ENCODE measurements around the gene CDK14. TPM values are rescaled to one million over a fixed set of nuclear protein-coding genes. Genes with fewer than 3 reads are reported as not detected.

The CDK14 gene
- total and polyA plus RNA-seq, 2 of the 8 experiments (the other 6 are each of a cell fraction or from before 2014, with no cell fraction given) = 5.5 to 47.3 TPM

DNA sequence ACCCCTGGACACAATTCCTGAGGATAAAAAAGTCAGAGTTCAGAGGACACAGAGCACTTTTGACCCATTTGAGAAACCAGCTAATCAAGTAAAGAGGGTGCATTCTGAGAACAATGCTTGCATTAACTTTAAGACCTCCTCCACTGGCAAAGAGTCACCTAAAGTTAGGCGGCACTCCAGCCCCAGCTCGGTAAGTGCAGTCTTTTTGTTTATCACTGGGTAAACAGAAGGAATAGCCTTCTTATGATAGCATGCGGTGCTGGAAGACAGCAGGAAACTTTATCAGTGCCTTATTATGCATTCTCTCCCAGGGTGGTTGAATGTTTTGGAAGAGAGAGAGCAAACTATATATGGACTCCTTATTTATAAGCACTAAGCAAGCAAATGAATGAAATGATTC is 130.5 kb downstream of the CDK14 start (continued):
- TF ChIP-seq TEAD4 (IDR thresholded peaks at IDR 0.05; ENCODE audit: low read depth, low read length) = no peak

GRCh38 chr7:90727412-90727811 is 131.3 kb downstream of the CDK14 start:
- Histone ChIP-seq H3K56ac (replicated peaks; ENCODE audit: insufficient read length, low read depth, low read length) (no peak overlapping the region), H3K18ac (ENCODE audit: extremely low read depth, low read length) (no peak overlapping the region), H3K23ac (ENCODE audit: insufficient read length) (no peak overlapping the region), H3K79me1 (ENCODE audit: low read depth, low read length) (no peaks in the 10 kb centered on the region), H3K14ac (ENCODE audit: insufficient read length) (no peak overlapping the region), H3K9ac (replicated peaks in 1 of 4; ENCODE audit: extremely low read depth in 1 of 4, low read depth in 3 of 4, low read length in 3 of 4) (no peak overlapping the region), H3K79me2 (ENCODE audit: control insufficient read depth in 1 of 2, insufficient read depth in 2 of 2, low read length in 2 of 2) (no peaks in the 10 kb centered on the region), H3K23me2 (ENCODE audit: low read depth, low read length) (no peaks in the 10 kb centered on the region), H2BK5ac (ENCODE audit: low read depth, low read length) (no peak overlapping the region), H2BK12ac (ENCODE audit: low read depth, low read length) (no peak overlapping the region), H2BK20ac (ENCODE audit: low read length) (no peak overlapping the region), H2BK15ac (ENCODE audit: low read length) (no peak overlapping the region), H3K4me1 (replicated peaks in 1 of 4; ENCODE audit: control insufficient read depth in 3 of 4, insufficient read depth in 4 of 4, low read length in 3 of 4) (peaks cover 0 to 9% (median 4%) of the 10 kb centered on the region in 4 experiments; a peak in 3 of 7 replicates), H3K4me2 (ENCODE audit: insufficient read depth in 1 of 2, low read depth in 2 of 2, low read length in 2 of 2) (no peak overlapping the region), H3K27ac (ENCODE audit: low read depth, low read length) (no peak overlapping the region), H3K36me3 (ENCODE audit: control insufficient read depth in 2 of 4, insufficient read depth in 4 of 4, low read length in 3 of 4) (no peaks in the 10 kb centered on the region; a peak in 1 of 8 replicates), H2AFZ (ENCODE audit: low read length) (no peak overlapping the region), H4K8ac (ENCODE audit: extremely low read depth, insufficient read depth, low read length) (no peak overlapping the region), H4K5ac (ENCODE audit: insufficient read length, low read depth, low read length) (no peak overlapping the region), H3K4ac (replicated peaks; ENCODE audit: insufficient read length, low read depth, low read length) (no peak overlapping the region), H3K27me3 (replicated peaks in 1 of 4; ENCODE audit: control insufficient read depth in 3 of 4, extremely low read depth in 1 of 4, insufficient read depth in 3 of 4, low read length in 3 of 4) (no peaks in the 10 kb centered on the region), H3K4me3 (ENCODE audit: extremely low read depth in 1 of 4, insufficient read depth in 2 of 4, low read depth in 3 of 4, low read length in 4 of 4) (no peak overlapping the region), H4K91ac (replicated peaks; ENCODE audit: insufficient read length, low read length) (no peak overlapping the region), H4K20me1 (replicated peaks in 1 of 2; ENCODE audit: control insufficient read depth in 1 of 2, insufficient read depth in 2 of 2, low read length in 2 of 2) (peaks cover 0 to 2% of the 10 kb centered on the region in 2 experiments), H2AK5ac (ENCODE audit: low read depth, low read length) (no peak overlapping the region), H2BK120ac (replicated peaks; ENCODE audit: low read depth, low read length) (no peak overlapping the region), H3K9me3 (ENCODE audit: insufficient read depth in 2 of 2, low read depth in 1 of 2, low read length in 1 of 2) (no peaks in the 10 kb centered on the region)
- ChIA-PET CTCF (ENCODE audit: partially characterized antibody) (no interaction called here), POLR2A (ENCODE audit: partially characterized antibody) (no interaction called here)
- DNase-seq (ENCODE audit: low read depth in 1 of 2, low spot score in 2 of 2) = no peak
- no peak for FAIRE-seq
- no peak for TF ChIP-seq EP300 (IDR thresholded peaks at IDR 0.05; ENCODE audit: borderline replicate concordance in 1 of 2, low read depth in 2 of 2, low read length in 2 of 2)
